Uterus (tissue), 2 donors: ENCODE data around the gene IL1RL1.

ENCODE experiments used
- CTCF ChIP-seq, 4 experiments: fragments of 200-600 bp in 2 of 4; fragments of 450-650 bp in 2 of 4; sonication (generic) in 2 of 4; IDR thresholded peaks; one replicate each; pipeline ENCODE4 v1.5.1; 2016 to 2019; ENCODE audit warnings: antibody characterized with exemption in 4 of 4, mild to moderate bottlenecking in 2 of 4, moderate library complexity in 1 of 4
- POLR2A ChIP-seq, 2 donors: fragments of 450-650 bp; IDR thresholded peaks; one replicate each; pipeline ENCODE4 v1.6.1; 2016; ENCODE audit warnings: antibody characterized with exemption in 2 of 2, mild to moderate bottlenecking in 1 of 2, moderate library complexity in 1 of 2

GRCh38 chr2:102296449-102296848, 14.9 kb upstream of the IL1RL1 start:
- no peak for TF ChIP-seq CTCF (IDR thresholded peaks at IDR 0.05)
- TF ChIP-seq POLR2A (IDR thresholded peaks at IDR 0.05) = no peak
